GM23338 (cell line): ENCODE measurements around the gene IRF2BP1.

Experiments
- CREB1 ChIP-seq: fragments of 250-450 bp; sonication (Bioruptor Pico); IDR thresholded peaks from 2 replicates; pipeline ENCODE4 v1.5.0; 2020; ENCODE audit warnings: low read depth, mild to moderate bottlenecking, moderate library complexity
- CTCF ChIP-seq, 2 experiments: fragments of 200-600 bp in 1 of 2; sonication (generic) in 1 of 2; conservative IDR thresholded peaks; 2 replicates each; pipeline versions ENCODE4 v1.5.1 to v1.6.1; 2016 to 2017; ENCODE audit warnings: antibody characterized with exemption in 2 of 2, low read depth in 2 of 2, mild to moderate bottlenecking in 2 of 2, moderate library complexity in 1 of 2
- ETS1 ChIP-seq: IDR thresholded peaks from 2 replicates; pipeline ENCODE4 v1.6.1; 2016; ENCODE audit warnings: antibody characterized with exemption
- EZH2 ChIP-seq: fragments of 200-600 bp; sonication (generic); IDR thresholded peaks from one replicate; pipeline ENCODE4 v1.8.0; 2017; ENCODE audit warnings: antibody characterized with exemption, mild to moderate bottlenecking, low read depth; ENCODE audit not compliant: unreplicated experiment
- EZH2phosphoT487 ChIP-seq: fragments of 200-600 bp; sonication (generic); IDR thresholded peaks from one replicate; pipeline ENCODE4 v1.8.1; 2018; ENCODE audit warnings: antibody characterized with exemption; ENCODE audit not compliant: unreplicated experiment
- JUNB ChIP-seq: IDR thresholded peaks from one replicate; pipeline ENCODE4 v1.6.1; 2016; ENCODE audit warnings: antibody characterized with exemption; ENCODE audit not compliant: unreplicated experiment
- NANOG ChIP-seq: IDR thresholded peaks from 2 replicates; pipeline ENCODE4 v1.6.1; 2016; ENCODE audit warnings: antibody characterized with exemption, borderline replicate concordance
- POLR2AphosphoS5 ChIP-seq: IDR thresholded peaks from 2 replicates; pipeline ENCODE4 v1.6.1; 2016; ENCODE audit warnings: antibody characterized with exemption, low read depth
- REST ChIP-seq: IDR thresholded peaks from one replicate; pipeline ENCODE4 v1.6.1; 2018; ENCODE audit warnings: antibody characterized with exemption; ENCODE audit not compliant: unreplicated experiment
- STAT1 ChIP-seq: IDR thresholded peaks from one replicate; pipeline ENCODE4 v1.6.1; 2016; ENCODE audit warnings: antibody characterized with exemption; ENCODE audit not compliant: unreplicated experiment
- ZNF114 ChIP-seq: fragments of 250-450 bp; sonication (Bioruptor Pico); IDR thresholded peaks from 2 replicates; pipeline ENCODE4 v1.5.0; 2020; ENCODE audit warnings: mild to moderate bottlenecking, moderate library complexity
- ZNF331 ChIP-seq: fragments of 250-450 bp; sonication (Bioruptor Pico); IDR thresholded peaks from 2 replicates; pipeline ENCODE4 v1.5.0; 2020; ENCODE audit warnings: low read depth, mild to moderate bottlenecking, moderate library complexity
- ZNF462 ChIP-seq: fragments of 250-450 bp; sonication (Bioruptor Pico); IDR thresholded peaks from 2 replicates; pipeline ENCODE4 v1.5.0; 2020; ENCODE audit warnings: mild to moderate bottlenecking, moderate library complexity

GRCh38 chr19:45908956-45909355 is 23.0 kb upstream of the IRF2BP1 start:
- TF ChIP-seq CTCF (conservative IDR thresholded peaks at IDR 0.05; ENCODE audit: low read depth in 2 of 2) = 0 out of 4 replicates have a peak, but pooled peaks of 1 of the 2 experiments have one; percentile 8
- no peak for TF ChIP-seq EZH2
- TF ChIP-seq POLR2AphosphoS5 = no peak
- no peak for TF ChIP-seq EZH2phosphoT487
- TF ChIP-seq REST = no peak
- TF ChIP-seq NANOG = no peak
- no peak for TF ChIP-seq CREB1
- no peak for TF ChIP-seq ETS1
- TF ChIP-seq JUNB = no peak
- no peak for TF ChIP-seq STAT1
- no peak for TF ChIP-seq ZNF462 (CRISPR knock-in tag)
- no peak for TF ChIP-seq ZNF331 (CRISPR knock-in tag)
- no peak for TF ChIP-seq ZNF114
